Neutrophil (primary cell): Measurements from ENCODE around the gene CDS2.

Source experiments
- H3K27ac ChIP-seq: fragments of 200-600 bp; sonication (generic); 2 replicates; pipeline ENCODE4 v1.5.1; 2016; ENCODE audit warnings: mild to moderate bottlenecking, moderate library complexity
- H3K27me3 ChIP-seq: fragments of 200-600 bp; sonication (generic); 2 replicates; pipeline ENCODE4 v1.6.0; 2016; ENCODE audit warnings: mild to moderate bottlenecking
- H3K36me3 ChIP-seq: fragments of 200-600 bp; sonication (generic); 2 replicates; pipeline ENCODE4 v1.5.1; 2017
- H3K4me1 ChIP-seq, 2 experiments: fragments of 200-600 bp in 1 of 2; sonication (generic) in 1 of 2; 1 replicate in 1 of 2; 2 replicates in 1 of 2; pipeline versions ENCODE4 v1.5.1 to v1.6.1; 2013 to 2016; ENCODE audit warnings: low read depth in 1 of 2, low read length in 1 of 2, mild to moderate bottlenecking in 1 of 2, moderate library complexity in 1 of 2; ENCODE audit not compliant: control insufficient read depth in 1 of 2, insufficient read depth in 1 of 2
- H3K4me3 ChIP-seq, 2 experiments: fragments of 200-600 bp in 1 of 2; sonication (generic) in 1 of 2; 1 replicate in 1 of 2; 2 replicates in 1 of 2; pipeline ENCODE4 v1.5.1; 2013 to 2016; ENCODE audit warnings: low read depth in 1 of 2, low read length in 1 of 2, mild to moderate bottlenecking in 1 of 2, moderate library complexity in 1 of 2
- H3K9me3 ChIP-seq: fragments of 200-600 bp; sonication (generic); 2 replicates; pipeline ENCODE4 v1.5.1; 2016
- CTCF ChIP-seq: fragments of 200-600 bp; sonication (generic); IDR thresholded peaks from 2 replicates; pipeline ENCODE4 v1.5.1; 2016; ENCODE audit warnings: antibody characterized with exemption

CDS2 gene

GRCh38 chr20:5181958-5182357 is 55.1 kb downstream of the CDS2 start:
- peaks cover 96% of the 10 kb centered on the region for H3K36me3 ChIP-seq
- H3K27ac ChIP-seq, result no peak overlapping the region

GRCh38 chr20:5182615-5183254 is 55.9 kb downstream of the CDS2 start:
- H3K4me3 ChIP-seq, result no peak overlapping the region
- H3K4me1 ChIP-seq, result no peaks in the 10 kb centered on the region

More at GRCh38 chr20:5181958-5182357, 55.1 kb downstream of the CDS2 start:
- TF ChIP-seq CTCF, result no peak
- no peak overlapping the region for H3K4me3 ChIP-seq
- no peaks in the 10 kb centered on the region for H3K27me3 ChIP-seq
- no peaks in the 10 kb centered on the region for H3K9me3 ChIP-seq
- no peaks in the 10 kb centered on the region for H3K4me1 ChIP-seq

GRCh38 chr20:5183731-5184474 is 57.1 kb downstream of the CDS2 start:
- Histone ChIP-seq H3K4me3 (no peak overlapping the region), H3K9me3 (no peaks in the 10 kb centered on the region), H3K27ac (no peak overlapping the region), H3K36me3 (peaks cover 94% of the 10 kb centered on the region), H3K4me1 (no peaks in the 10 kb centered on the region), H3K27me3 (no peaks in the 10 kb centered on the region)
- no peak for TF ChIP-seq CTCF

More at GRCh38 chr20:5182615-5183254, 55.9 kb downstream of the CDS2 start:
- no peak for TF ChIP-seq CTCF
- Histone ChIP-seq H3K36me3 (peaks cover 94% of the 10 kb centered on the region), H3K27ac (no peak overlapping the region), H3K9me3 (no peaks in the 10 kb centered on the region), H3K27me3 (no peaks in the 10 kb centered on the region)

GRCh38 chr20:5184684-5185083 is 57.9 kb downstream of the CDS2 start:
- H3K4me1 ChIP-seq, result no peaks in the 10 kb centered on the region
- H3K27me3 ChIP-seq, result no peaks in the 10 kb centered on the region
- H3K27ac ChIP-seq, result no peak overlapping the region
- H3K9me3 ChIP-seq, result no peaks in the 10 kb centered on the region
- peaks cover 95% of the 10 kb centered on the region for H3K36me3 ChIP-seq
- no peak overlapping the region for H3K4me3 ChIP-seq
- TF ChIP-seq CTCF, result no peak

GRCh38 chr20:5187122-5187521 is 60.3 kb downstream of the CDS2 start:
- H3K4me1 ChIP-seq, result no peaks in the 10 kb centered on the region
- H3K27me3 ChIP-seq, result no peaks in the 10 kb centered on the region
- no peak overlapping the region for H3K27ac ChIP-seq
- TF ChIP-seq CTCF, result no peak
- H3K36me3 ChIP-seq, result peaks cover 98% of the 10 kb centered on the region
- no peak overlapping the region for H3K4me3 ChIP-seq
- no peaks in the 10 kb centered on the region for H3K9me3 ChIP-seq
